GM18858 (cell line): ENCODE results near the gene EEF1A2.
"Not testable (repeated sequence)": the region's sequence is repeated elsewhere in the genome, so short reads cannot be mapped to it uniquely, and the experiment has no call there.

Experiments
- ATAC-seq: cut with Tn5 transposase; IDR thresholded peaks from one replicate; pipeline ENCODE4 v1.9.1; 2021; ENCODE audit not compliant: unreplicated experiment

The EEF1A2 gene

DNA sequence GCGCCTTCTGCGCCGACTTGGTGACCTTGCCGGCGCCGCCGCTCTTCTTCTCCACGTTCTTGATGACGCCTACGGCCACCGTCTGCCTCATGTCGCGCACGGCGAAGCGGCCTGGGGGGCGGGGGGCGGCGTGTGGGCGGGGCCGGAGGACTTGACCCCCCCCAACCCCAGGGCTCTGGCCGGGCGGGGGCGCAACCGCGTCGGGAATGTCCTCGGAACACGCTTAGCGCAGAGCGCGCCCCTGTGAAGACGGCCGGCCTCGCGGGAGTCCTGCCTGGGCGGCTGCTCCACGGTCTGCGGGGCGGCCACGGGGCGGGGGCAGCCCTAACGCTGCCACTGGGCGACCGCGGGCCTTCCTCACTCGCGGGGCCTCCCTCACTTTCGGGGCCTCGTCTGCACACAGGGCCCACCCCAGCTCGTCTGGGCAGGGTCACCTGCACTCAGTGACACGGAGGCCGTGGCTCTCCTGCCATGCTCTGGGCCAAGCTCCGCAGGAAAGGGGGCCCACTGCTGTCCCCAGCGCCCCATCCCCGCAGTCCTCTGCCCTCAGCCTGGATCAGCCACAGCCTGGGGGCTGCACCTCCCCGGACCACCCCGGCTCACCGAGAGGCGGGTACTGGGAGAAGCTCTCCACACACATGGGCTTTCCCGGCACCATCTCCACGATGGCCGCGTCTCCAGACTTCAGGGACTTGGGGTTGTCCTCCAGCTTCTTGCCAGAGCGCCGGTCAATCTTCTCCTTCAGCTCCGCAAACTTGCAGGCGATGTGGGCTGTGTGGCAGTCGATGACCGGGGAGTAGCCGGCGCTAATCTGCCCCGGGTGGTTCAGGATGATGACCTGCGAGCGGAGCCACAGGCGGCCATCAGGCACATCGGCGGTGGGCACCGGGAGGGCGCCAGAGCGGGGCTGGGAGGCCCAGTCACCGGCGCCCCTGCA is 10.3 kb downstream of the EEF1A2 start:
- ATAC-seq: no peak

GRCh38 chr20:63487781-63488241 is 11.1 kb downstream of the EEF1A2 start:
- no peak for ATAC-seq

- no peak for ATAC-seq
Observed at GRCh38 chr20:63487116-63487764, 11.6 kb downstream of the EEF1A2 start.

- no peak for ATAC-seq
Observed at GRCh38 chr20:63486300-63486855, 12.5 kb downstream of the EEF1A2 start.

DNA sequence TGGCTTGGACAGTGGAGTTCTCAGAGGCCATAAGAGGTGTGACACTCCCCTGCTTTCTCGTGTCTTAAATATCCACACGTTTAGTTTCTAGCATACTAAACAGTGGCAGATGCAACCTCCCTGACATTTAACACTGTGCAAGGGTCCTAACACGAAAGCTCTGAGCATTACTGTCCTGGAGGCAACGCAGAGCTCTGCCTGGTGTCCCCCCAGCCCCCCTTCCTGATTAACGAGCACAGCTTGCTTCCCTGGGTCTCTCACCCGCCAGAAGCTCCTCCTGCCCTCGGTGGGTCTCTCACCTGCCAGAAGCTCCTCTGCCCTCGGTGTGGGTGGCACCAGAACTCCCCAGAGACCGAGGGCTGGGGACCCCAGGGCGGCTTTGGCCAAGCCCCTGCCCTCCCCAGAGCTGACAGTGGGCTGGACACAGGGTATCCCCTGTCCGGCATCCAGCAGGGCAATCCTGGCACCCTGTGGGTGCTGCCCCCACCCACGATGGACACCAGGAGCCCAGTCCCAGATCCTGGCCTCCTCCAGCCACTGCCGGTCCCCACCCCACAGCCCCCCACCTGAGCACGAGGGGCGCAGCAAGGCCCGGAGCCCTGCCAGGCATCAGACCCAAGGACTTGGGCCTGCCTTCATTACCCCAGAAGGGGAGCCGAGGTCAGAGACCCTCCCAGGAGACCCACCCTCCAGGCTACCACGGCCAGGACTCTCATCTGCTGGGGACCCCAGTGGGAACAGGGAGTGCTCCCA is 14.1 kb downstream of the EEF1A2 start:
- no peak for ATAC-seq

DNA sequence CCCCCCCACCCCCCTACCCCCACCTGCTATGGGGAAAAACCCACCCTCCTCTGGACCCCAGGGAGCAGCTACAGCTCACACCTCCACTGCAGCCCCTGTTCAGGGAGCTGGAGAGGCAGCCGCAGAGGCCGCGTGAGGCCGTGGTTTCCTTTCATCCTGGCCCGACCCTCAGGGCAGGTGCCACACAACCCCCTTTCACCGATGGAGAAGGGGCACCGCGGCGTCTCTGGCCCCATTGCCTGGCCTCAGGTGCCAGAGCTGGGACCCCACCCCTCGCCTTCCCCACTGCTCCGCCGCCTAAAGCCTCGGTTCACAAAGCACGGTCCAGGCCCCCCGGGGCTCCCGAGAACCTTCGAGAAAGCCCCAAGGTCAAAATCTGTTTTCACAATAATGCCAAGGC is 14.6 kb downstream of the EEF1A2 start:
- no peak for ATAC-seq

DNA sequence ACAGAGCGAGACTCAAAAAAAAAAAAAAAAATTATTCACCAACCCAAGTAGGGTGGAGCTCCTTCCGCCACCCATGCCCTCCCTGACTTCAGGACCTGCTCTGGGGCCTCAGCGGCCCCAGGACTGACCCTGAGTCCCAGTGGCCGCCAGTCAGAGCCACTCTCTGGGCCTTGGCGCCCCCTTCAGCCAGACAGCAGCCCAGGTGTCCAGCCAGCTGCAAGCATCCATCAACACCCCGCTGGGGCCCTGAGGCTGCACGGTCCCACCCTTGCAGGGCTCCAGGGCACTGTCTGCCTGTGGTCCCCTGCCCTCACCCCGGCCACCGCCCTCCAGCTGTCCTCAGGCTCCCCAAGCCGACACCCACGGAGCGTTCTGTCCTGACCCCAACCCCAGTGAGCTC is 15.0 kb downstream of the EEF1A2 start:
- ATAC-seq: no peak

GRCh38 chr20:63482021-63482587 is 16.8 kb downstream of the EEF1A2 start:
- no peak for ATAC-seq

DNA sequence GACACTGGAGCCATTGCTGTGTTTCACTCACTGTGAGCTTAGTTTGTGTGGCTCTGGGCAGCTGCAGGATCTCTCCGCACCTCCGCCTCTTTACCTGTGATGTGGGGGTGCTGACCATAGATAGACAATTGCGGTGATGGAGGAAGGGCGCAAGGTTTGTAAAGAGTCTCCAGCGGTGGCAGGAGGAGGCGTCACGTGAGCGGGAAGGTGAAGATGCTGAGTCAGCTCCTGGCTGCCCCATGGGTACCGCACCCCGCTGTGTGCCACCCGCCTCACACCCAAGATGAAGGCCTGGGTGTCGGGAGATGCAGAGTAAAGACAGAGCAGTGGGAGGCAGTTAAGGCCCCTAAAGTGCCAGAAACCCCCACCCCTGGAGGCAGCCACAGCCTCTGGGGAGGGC is 17.4 kb downstream of the EEF1A2 start:
- ATAC-seq: no peak

DNA sequence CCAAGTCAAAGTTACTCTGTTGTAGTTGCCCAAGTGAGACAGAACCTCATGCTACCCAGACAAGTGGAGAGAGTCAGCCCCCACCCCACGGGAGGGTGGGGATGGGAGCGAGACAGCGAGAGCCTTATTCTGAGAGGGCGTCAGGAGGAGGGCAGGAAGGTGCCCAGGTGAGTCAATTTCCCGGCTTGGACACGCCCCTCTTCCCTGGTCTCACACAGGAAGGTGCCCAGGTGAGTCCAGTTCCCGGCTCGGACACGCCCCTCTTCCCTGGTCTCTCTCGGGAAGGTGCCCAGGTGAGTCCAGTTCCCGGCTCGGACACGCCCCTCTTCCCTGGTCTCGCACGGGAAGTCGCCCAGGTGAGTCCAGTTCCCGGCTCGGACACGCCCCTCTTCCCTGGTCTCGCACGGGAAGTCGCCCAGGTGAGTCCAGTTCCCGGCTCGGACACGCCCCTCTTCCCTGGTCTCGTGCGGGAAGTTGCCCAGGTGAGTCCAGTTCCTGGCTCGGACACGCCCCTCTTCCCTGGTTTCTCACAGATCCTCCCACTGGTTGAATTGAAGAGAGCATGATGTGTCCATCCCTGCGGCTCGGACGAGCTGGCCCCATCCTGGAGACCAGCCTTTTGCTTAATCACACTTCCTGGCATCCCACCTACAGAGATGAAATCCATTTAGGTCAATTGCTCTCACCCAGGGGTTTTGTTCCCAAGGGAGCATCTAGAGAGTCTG is 19.0 kb downstream of the EEF1A2 start:
- not testable (repeated sequence) for ATAC-seq

DNA sequence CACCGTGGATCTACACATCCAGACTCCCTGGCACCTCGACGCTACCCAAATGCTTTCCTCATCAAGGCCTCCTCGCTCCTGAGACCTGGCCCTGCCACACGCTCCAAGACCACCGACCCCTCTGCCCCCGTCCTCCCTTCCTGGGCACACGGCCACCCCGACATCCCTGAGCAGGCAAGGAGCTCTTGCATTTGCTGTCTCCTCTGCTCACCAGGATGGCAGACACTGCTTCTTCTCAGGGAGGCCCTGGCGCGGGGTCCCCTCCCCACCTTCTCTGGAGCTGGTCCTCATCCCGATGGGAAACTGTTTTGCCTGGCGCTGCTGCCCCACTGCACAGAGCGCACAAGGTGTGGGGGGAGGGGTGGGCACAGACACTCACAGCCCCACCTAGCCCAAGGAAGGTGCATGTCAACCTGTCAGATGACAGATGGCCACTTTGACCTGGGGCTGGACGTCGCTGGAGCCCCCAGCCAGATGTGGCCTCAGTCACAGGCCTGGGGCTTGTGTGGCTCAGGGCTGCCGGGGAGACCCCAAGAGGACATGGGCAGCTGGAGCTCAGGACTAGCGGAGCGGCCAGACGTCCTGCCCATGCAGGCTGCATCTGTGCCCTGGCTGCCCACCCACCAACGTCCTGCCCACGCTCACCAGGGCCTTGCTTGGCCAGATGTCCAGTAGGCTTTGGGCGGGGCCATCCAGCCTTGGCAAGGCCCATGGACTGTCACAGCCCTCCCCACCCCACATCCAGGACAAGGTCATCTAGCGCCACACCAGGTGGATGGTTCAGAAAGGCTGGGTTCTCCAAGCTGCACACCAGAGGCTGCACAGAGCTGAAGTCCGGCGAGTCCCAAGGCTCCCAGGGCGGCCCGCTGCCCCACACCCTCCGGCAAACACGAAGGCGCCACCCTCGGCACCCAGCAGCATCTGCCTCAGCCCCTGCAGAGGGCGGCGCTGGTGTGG is 20.3 kb downstream of the EEF1A2 start:
- no peak for ATAC-seq

DNA sequence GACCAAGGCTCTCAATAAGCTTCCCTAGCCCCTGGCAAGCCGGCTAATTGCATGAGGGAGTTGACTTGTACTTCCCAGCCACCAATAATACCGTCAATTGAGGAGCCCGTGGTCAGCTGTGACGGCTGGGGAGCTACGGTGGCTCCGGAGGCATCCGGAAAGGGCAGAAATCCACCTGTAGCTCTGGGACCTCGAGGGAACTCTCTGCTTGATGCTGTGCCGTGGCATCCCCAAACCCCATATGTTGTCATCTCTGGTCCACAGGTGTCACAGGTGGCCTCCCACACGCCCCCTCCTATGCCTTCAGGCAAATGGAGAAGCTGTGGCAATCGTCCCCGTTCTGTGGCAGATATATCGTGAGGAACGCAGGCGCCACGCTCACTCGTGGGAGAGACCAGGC is 20.9 kb downstream of the EEF1A2 start:
- ATAC-seq: no peak

DNA sequence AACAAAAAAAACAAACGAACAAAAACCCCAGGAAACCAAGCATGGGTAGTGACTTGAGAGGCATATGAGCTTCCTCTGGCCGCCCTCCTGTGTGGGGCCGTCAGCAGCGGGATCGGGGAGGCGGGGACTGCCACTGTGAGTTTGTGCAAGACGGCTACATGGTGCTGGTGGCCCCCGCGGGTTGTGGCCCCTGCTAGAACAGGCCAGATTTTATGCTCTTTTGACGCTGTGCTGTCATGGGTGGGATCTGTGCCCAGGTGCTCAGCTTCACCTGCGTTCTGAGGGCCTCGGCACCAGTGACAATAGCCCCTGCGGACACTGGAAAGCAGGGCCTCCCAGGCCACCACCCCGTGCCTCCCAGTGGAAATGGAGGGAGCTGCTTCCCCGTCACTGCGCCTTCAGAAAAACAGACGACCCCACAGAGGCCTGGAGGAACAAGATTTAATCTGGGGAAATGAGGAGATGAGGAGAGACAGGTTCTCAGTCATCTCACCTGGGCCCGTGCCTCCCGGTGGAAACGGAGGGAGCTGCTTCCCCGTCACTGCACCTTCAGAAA is 21.7 kb downstream of the EEF1A2 start:
- ATAC-seq: no peak

DNA sequence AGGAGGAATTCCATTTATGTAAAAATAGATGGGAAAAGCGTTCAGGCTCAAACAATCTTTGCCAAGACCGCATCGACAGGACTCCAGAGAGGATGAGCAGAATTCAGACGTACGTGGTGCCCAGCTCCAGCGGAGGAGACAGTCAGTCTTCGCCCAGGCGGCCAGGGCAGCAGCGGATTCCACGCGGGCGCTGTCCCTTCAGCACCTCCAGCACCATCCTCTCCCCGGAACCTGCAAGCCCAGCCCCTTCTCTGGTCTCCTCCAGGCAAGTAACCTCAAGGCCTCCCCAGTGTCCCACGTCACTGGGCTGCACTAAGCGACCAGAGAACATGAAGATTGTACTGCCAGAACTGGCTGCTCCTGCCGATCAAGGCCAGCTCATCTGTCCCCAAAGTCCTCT is 23.7 kb downstream of the EEF1A2 start:
- no peak for ATAC-seq

- ATAC-seq: no peak
Observed at GRCh38 chr20:63473555-63474449, 25.1 kb downstream of the EEF1A2 start.

GRCh38 chr20:63472862-63473390 is 26.0 kb downstream of the EEF1A2 start:
- no peak for ATAC-seq

GRCh38 chr20:63471981-63472831 is 26.7 kb downstream of the EEF1A2 start, which contains the start of gene KCNQ2:
KCNQ2 (minus strand) TSS chr20:63472655; CDS start chr20:63472463, 192 bp downstream.
- no peak for ATAC-seq
